Neural cell (in vitro differentiated cells): Measurements from ENCODE around the gene C10orf105.

ENCODE experiments used
- CTCF ChIP-seq: fragments of 450-650 bp; IDR thresholded peaks from 2 replicates; pipeline ENCODE4 v1.5.1; 2014; ENCODE audit warnings: antibody characterized with exemption, mild to moderate bottlenecking, moderate library complexity; ENCODE audit not compliant: poor library complexity, severe bottlenecking
- EP300 ChIP-seq: fragments of 450-650 bp; conservative IDR thresholded peaks from 2 replicates; pipeline ENCODE4 v1.6.1; 2014; ENCODE audit warnings: antibody characterized with exemption, mild to moderate bottlenecking, moderate library complexity; ENCODE audit not compliant: poor library complexity, severe bottlenecking
- EZH2 ChIP-seq: fragments of 200-600, 300-800 bp; shearing (Covaris generic), sonication (generic); IDR thresholded peaks from 2 replicates; pipeline ENCODE4 v1.6.1; 2014; ENCODE audit warnings: antibody characterized with exemption, low read length, borderline replicate concordance, mild to moderate bottlenecking; ENCODE audit not compliant: insufficient read depth, poor library complexity, severe bottlenecking
- POLR2AphosphoS5 ChIP-seq: IDR thresholded peaks from 2 replicates; pipeline ENCODE4 v1.6.1; 2012
- RAD21 ChIP-seq: fragments of 450-650 bp; conservative IDR thresholded peaks from 2 replicates; pipeline ENCODE4 v1.6.1; 2014; ENCODE audit warnings: antibody characterized with exemption, mild to moderate bottlenecking, moderate library complexity
- REST ChIP-seq: IDR thresholded peaks from 2 replicates; pipeline ENCODE4 v1.6.1; 2012; ENCODE audit warnings: borderline replicate concordance
- SMC3 ChIP-seq: fragments of 450-650 bp; conservative IDR thresholded peaks from 2 replicates; pipeline ENCODE4 v1.6.1; 2014; ENCODE audit warnings: antibody characterized with exemption, mild to moderate bottlenecking, moderate library complexity; ENCODE audit not compliant: poor library complexity
- TAF1 ChIP-seq: IDR thresholded peaks from 2 replicates; pipeline ENCODE4 v1.6.1; 2012; ENCODE audit warnings: low read depth

- no peak for TF ChIP-seq CTCF
- TF ChIP-seq EP300: no peak
- TF ChIP-seq POLR2AphosphoS5: no peak
- no peak for TF ChIP-seq EZH2
- no peak for TF ChIP-seq REST
- TF ChIP-seq SMC3: no peak
- TF ChIP-seq RAD21: no peak
- no peak for TF ChIP-seq TAF1
Observed at GRCh38 chr10:71722849-71723248, 3.3 kb upstream of the C10orf105 start.
